HEK293 (cell line): ENCODE data around the gene CNEP1R1.

ENCODE experiments used
- CTCF ChIA-PET: fragments of 350-600 bp; formaldehyde crosslinking; extraction: SDS; loops from one replicate; lab custom pipeline; 2021; ENCODE audit warnings: antibody characterized with exemption; lab: Yijun Ruan, JAX
- POLR2A ChIA-PET: fragments of 300-600 bp; formaldehyde crosslinking; extraction: SDS; loops from one replicate; lab custom pipeline; 2020; ENCODE audit warnings: antibody characterized with exemption, inconsistent platforms; lab: Yijun Ruan, JAX
- H3K27ac ChIP-seq: fragments of 200-500 bp; sonication (Bioruptor generic); 2 replicates; pipeline ENCODE4 v1.5.1; 2014; ENCODE audit warnings: low read depth, low read length, control low read depth, inconsistent platforms; ENCODE audit errors: extremely low read depth
- H3K36me3 ChIP-seq, 2 experiments: fragments of 200-500 bp in 1 of 2; sonication (Bioruptor generic) in 1 of 2; 1 replicate in 1 of 2; 2 replicates in 1 of 2; pipeline ENCODE4 v1.5.1; 2014 to 2017; ENCODE audit warnings: inconsistent platforms in 2 of 2, low read length in 2 of 2; ENCODE audit not compliant: control insufficient read depth in 2 of 2, insufficient read depth in 1 of 2
- H3K4me1 ChIP-seq: fragments of 200-500 bp; sonication (Bioruptor generic); 2 replicates; pipeline ENCODE4 v1.5.1; 2014; ENCODE audit warnings: mild to moderate bottlenecking, low read length, inconsistent platforms; ENCODE audit not compliant: control insufficient read depth, insufficient read depth
- H3K4me3 ChIP-seq: 2 replicates; pipeline ENCODE4 v1.5.1; 2011; ENCODE audit warnings: low read depth, mild to moderate bottlenecking, control low read depth, low read length, moderate library complexity
- H3K9me3 ChIP-seq: fragments of 200-500 bp; sonication (Bioruptor generic); 2 replicates; pipeline ENCODE4 v1.5.1; 2014; ENCODE audit warnings: low read depth, low read length, inconsistent platforms; ENCODE audit not compliant: control insufficient read depth, insufficient read depth
- ATF2 ChIP-seq: fragments of 450-650 bp; formaldehyde crosslinking; IDR thresholded peaks from 2 replicates; pipeline ENCODE4 v1.5.1; 2016; ENCODE audit warnings: missing biosample characterization, missing genetic modification characterization, low read depth
- MEIS1 ChIP-seq: sonication (generic); formaldehyde crosslinking; IDR thresholded peaks from 2 replicates; pipeline ENCODE4 v1.8.1; 2022; ENCODE audit warnings: missing genetic modification reagents, mild to moderate bottlenecking, borderline replicate concordance
- OSR2 ChIP-seq: fragments of 450-650 bp; formaldehyde crosslinking; IDR thresholded peaks from 2 replicates; pipeline ENCODE4 v1.5.1; 2016; ENCODE audit warnings: missing biosample characterization, missing genetic modification characterization
- PRDM2 ChIP-seq: fragments of 450-650 bp; formaldehyde crosslinking; IDR thresholded peaks from 2 replicates; pipeline ENCODE4 v1.5.1; 2016; ENCODE audit warnings: missing biosample characterization, missing genetic modification characterization, borderline replicate concordance
- PRDM6 ChIP-seq: fragments of 450-650 bp; formaldehyde crosslinking; IDR thresholded peaks from 2 replicates; pipeline ENCODE4 v1.5.1; 2017; ENCODE audit warnings: missing biosample characterization, missing genetic modification characterization
- SP2 ChIP-seq: fragments of 450-650 bp; formaldehyde crosslinking; IDR thresholded peaks from 2 replicates; pipeline ENCODE4 v1.5.1; 2016; ENCODE audit warnings: missing biosample characterization, missing genetic modification characterization
- ZNF23 ChIP-seq: fragments of 450-650 bp; formaldehyde crosslinking; IDR thresholded peaks from 2 replicates; pipeline ENCODE4 v1.5.1; 2016; ENCODE audit warnings: missing biosample characterization, missing genetic modification characterization, borderline replicate concordance
- ZNF274 ChIP-seq, 2 experiments: fragments of 200-500 bp in 1 of 2; fragments of 450-650 bp in 1 of 2; sonication (Bioruptor generic) in 1 of 2; formaldehyde crosslinking in 1 of 2; IDR thresholded peaks; 2 replicates each; pipeline versions ENCODE4 v1.5.1 to v1.6.1; 2014 to 2016; ENCODE audit warnings: borderline replicate concordance in 1 of 2, inconsistent platforms in 1 of 2, low read length in 1 of 2, missing biosample characterization in 1 of 2, missing genetic modification characterization in 1 of 2
- ZNF391 ChIP-seq: fragments of 450-650 bp; formaldehyde crosslinking; IDR thresholded peaks from 2 replicates; pipeline ENCODE4 v1.5.1; 2016; ENCODE audit warnings: low read depth, missing biosample characterization, missing genetic modification characterization, borderline replicate concordance
- ZNF398 ChIP-seq: fragments of 450-650 bp; formaldehyde crosslinking; IDR thresholded peaks from 2 replicates; pipeline ENCODE4 v1.5.1; 2017; ENCODE audit warnings: missing biosample characterization, missing genetic modification characterization
- ZNF404 ChIP-seq: fragments of 450-650 bp; formaldehyde crosslinking; IDR thresholded peaks from 2 replicates; pipeline ENCODE4 v1.5.1; 2017; ENCODE audit warnings: missing biosample characterization, missing genetic modification characterization
- ZNF488 ChIP-seq: fragments of 450-650 bp; formaldehyde crosslinking; IDR thresholded peaks from 2 replicates; pipeline ENCODE4 v1.5.1; 2016; ENCODE audit warnings: missing biosample characterization, missing genetic modification characterization
- ZNF549 ChIP-seq: fragments of 450-650 bp; IDR thresholded peaks from 2 replicates; pipeline ENCODE4 v1.5.1; 2018; ENCODE audit warnings: missing biosample characterization, missing genetic modification characterization, mild to moderate bottlenecking, inconsistent platforms, moderate library complexity
- ZNF558 ChIP-seq: fragments of 450-650 bp; formaldehyde crosslinking; IDR thresholded peaks from 2 replicates; pipeline ENCODE4 v1.5.1; 2016; ENCODE audit warnings: missing biosample characterization, missing genetic modification characterization
- ZNF785 ChIP-seq: fragments of 450-650 bp; formaldehyde crosslinking; IDR thresholded peaks from 2 replicates; pipeline ENCODE4 v1.5.1; 2016; ENCODE audit warnings: missing biosample characterization, missing genetic modification characterization
- TF ChIP-seq, protein P1 (sequence below): fragments of 450-650 bp; formaldehyde crosslinking; IDR thresholded peaks from 2 replicates; pipeline ENCODE4 v1.5.1; 2016; ENCODE audit warnings: missing biosample characterization, missing genetic modification characterization
- TF ChIP-seq, protein P2 (sequence below): fragments of 450-650 bp; formaldehyde crosslinking; IDR thresholded peaks from 2 replicates; pipeline ENCODE4 v1.5.1; 2017; ENCODE audit warnings: missing biosample characterization, mild to moderate bottlenecking, missing genetic modification characterization, moderate library complexity

CNEP1R1 gene

DNA sequence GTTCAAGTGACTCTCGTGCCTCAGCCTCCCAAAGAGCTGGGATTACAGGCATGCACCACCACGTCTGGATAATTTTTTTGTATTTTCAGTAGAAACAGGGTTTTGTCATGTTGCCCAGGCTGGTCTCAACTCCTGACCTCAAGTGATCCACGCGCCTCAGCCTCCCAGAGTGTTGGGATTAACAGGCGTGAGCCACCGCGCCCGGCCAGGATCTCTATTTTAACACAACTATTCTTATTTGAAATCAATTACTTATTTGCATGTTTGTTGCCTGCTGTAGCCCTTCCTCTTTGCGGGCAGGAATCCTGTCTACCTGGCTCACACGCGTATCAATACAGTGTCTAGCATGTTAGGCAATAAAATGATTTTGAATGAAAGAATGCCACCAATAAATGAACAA is 818 bp upstream of the CNEP1R1 start:
- CTCF ChIA-PET = interaction anchor here (0.6 to 3.4 kb wide), 38 partner anchors 9 to 753 kb away, joined by 3 to 44 read pairs (median 4); partner anchors contain the start of gene HEATR3
- TF ChIP-seq ATF2 (tag by site-specific recombination) = no peak
- TF ChIP-seq, protein P1, sequence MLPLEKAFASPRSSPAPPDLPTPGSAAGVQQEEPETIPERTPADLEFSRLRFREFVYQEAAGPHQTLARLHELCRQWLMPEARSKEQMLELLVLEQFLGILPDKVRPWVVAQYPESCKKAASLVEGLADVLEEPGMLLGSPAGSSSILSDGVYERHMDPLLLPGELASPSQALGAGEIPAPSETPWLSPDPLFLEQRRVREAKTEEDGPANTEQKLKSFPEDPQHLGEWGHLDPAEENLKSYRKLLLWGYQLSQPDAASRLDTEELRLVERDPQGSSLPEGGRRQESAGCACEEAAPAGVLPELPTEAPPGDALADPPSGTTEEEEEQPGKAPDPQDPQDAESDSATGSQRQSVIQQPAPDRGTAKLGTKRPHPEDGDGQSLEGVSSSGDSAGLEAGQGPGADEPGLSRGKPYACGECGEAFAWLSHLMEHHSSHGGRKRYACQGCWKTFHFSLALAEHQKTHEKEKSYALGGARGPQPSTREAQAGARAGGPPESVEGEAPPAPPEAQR (tag by site-specific recombination) = no peak
- no peak for TF ChIP-seq ZNF404 (tag by site-specific recombination)
- TF ChIP-seq SP2 (tag by site-specific recombination) = no peak
- TF ChIP-seq PRDM2 (tag by site-specific recombination) = no peak
- TF ChIP-seq ZNF274 (IDR thresholded peaks at IDR 0.05; ENCODE audit: low read length) = no peak
- TF ChIP-seq ZNF274 (tag by site-specific recombination; IDR thresholded peaks at IDR 0.05; ENCODE audit: borderline replicate concordance) = no peak
- TF ChIP-seq ZNF391 (tag by site-specific recombination) = no peak
- no peak for TF ChIP-seq ZNF785 (tag by site-specific recombination)
- TF ChIP-seq, protein P2, sequence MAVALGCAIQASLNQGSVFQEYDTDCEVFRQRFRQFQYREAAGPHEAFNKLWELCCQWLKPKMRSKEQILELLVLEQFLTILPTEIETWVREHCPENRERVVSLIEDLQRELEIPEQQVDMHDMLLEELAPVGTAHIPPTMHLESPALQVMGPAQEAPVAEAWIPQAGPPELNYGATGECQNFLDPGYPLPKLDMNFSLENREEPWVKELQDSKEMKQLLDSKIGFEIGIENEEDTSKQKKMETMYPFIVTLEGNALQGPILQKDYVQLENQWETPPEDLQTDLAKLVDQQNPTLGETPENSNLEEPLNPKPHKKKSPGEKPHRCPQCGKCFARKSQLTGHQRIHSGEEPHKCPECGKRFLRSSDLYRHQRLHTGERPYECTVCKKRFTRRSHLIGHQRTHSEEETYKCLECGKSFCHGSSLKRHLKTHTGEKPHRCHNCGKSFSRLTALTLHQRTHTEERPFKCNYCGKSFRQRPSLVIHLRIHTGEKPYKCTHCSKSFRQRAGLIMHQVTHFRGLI = no peak
- TF ChIP-seq ZNF23 (tag by site-specific recombination) = no peak
- no peak for TF ChIP-seq ZNF549
- TF ChIP-seq ZNF398 (tag by site-specific recombination) = no peak
- TF ChIP-seq ZNF558 = no peak
- TF ChIP-seq OSR2 (tag by site-specific recombination) = no peak
- no peak for TF ChIP-seq MEIS1
- TF ChIP-seq PRDM6 = no peak
- no peak for TF ChIP-seq ZNF488 (tag by site-specific recombination)

More for the DNA sequence above, 818 bp upstream of the CNEP1R1 start:
- peaks cover 0 to 7% of the 10 kb centered on the region in 2 experiments; a peak in 2 of 3 replicates for H3K36me3 ChIP-seq
- H3K9me3 ChIP-seq = no peaks in the 10 kb centered on the region
- POLR2A ChIA-PET = interaction anchor here (2.1 kb wide), 1 partner anchor 42 kb away, joined by 14 read pairs; the partner anchor contains the start of gene HEATR3
- H3K27ac ChIP-seq = no peak overlapping the region
- H3K4me3 ChIP-seq = no peak overlapping the region
- peaks cover 4% of the 10 kb centered on the region; the same call in 1 of the 2 replicates for H3K4me1 ChIP-seq
